ENCODE results near the gene NTN1.

NTN1 gene

GRCh38 chr17:9142772-9143494 lies 121.6 kb downstream of the NTN1 start:
- Histone ChIP-seq H2AFZ (ENCODE audit: low read depth, low read length, severe bottlenecking) (no peak overlapping the region), H3F3A (ENCODE audit: insufficient read depth) (no peaks in the 10 kb centered on the region), H3K27me3 (ENCODE audit: low read length) (no peaks in the 10 kb centered on the region), H3K9me3 (ENCODE audit: insufficient read depth, low read length) (no peaks in the 10 kb centered on the region), H3K36me3 (ENCODE audit: low read length) (no peaks in the 10 kb centered on the region), H3K79me2 (ENCODE audit: insufficient read depth, low read length) (no peaks in the 10 kb centered on the region), H3K9me2 (replicated peaks; ENCODE audit: insufficient read depth, low read length) (no peaks in the 10 kb centered on the region), H4K20me1 (ENCODE audit: low read depth, low read length) (no peaks in the 10 kb centered on the region), H3K27ac (ENCODE audit: low read depth, low read length) (no peak overlapping the region), H3K4me2 (ENCODE audit: low read depth, low read length, poor library complexity, severe bottlenecking) (no peak overlapping the region), H3K9ac (ENCODE audit: low read length) (no peak overlapping the region), H3K4me3 (ENCODE audit: insufficient read depth, low read length, poor library complexity, severe bottlenecking) (no peak overlapping the region)
- TF ChIP-seq CTCF (IDR thresholded peaks at IDR 0.05; ENCODE audit: insufficient read depth, low read length, poor library complexity, severe bottlenecking) (no peak), EZH2phosphoT487 (conservative IDR thresholded peaks at IDR 0.05; ENCODE audit: low read length) (no peak)

- Histone ChIP-seq H2AFZ (ENCODE audit: low read depth, low read length, severe bottlenecking) (no peak overlapping the region), H3K9ac (ENCODE audit: low read length) (no peak overlapping the region), H4K20me1 (ENCODE audit: low read depth, low read length) (no peaks in the 10 kb centered on the region), H3F3A (ENCODE audit: insufficient read depth) (no peaks in the 10 kb centered on the region), H3K9me2 (replicated peaks; ENCODE audit: insufficient read depth, low read length) (no peaks in the 10 kb centered on the region), H3K9me3 (ENCODE audit: insufficient read depth, low read length) (no peaks in the 10 kb centered on the region), H3K36me3 (ENCODE audit: low read length) (no peaks in the 10 kb centered on the region), H3K4me2 (ENCODE audit: low read depth, low read length, poor library complexity, severe bottlenecking) (no peak overlapping the region), H3K79me2 (ENCODE audit: insufficient read depth, low read length) (no peaks in the 10 kb centered on the region), H3K27ac (ENCODE audit: low read depth, low read length) (no peak overlapping the region), H3K27me3 (ENCODE audit: low read length) (no peaks in the 10 kb centered on the region), H3K4me3 (ENCODE audit: insufficient read depth, low read length, poor library complexity, severe bottlenecking) (no peak overlapping the region)
- TF ChIP-seq EZH2phosphoT487 (conservative IDR thresholded peaks at IDR 0.05; ENCODE audit: low read length) (no peak), CTCF (IDR thresholded peaks at IDR 0.05; ENCODE audit: insufficient read depth, low read length, poor library complexity, severe bottlenecking) (no peak)
These were observed 123.4 kb downstream of the NTN1 start for GRCh38 chr17:9144502-9145249.

- no peak overlapping the region for H3K9ac ChIP-seq (ENCODE audit: low read length)
These were observed 124.8 kb downstream of the NTN1 start for GRCh38 chr17:9146064-9146463.

More at GRCh38 chr17:9146064-9146463, 124.8 kb downstream of the NTN1 start:
- no peaks in the 10 kb centered on the region for H3K36me3 ChIP-seq (ENCODE audit: low read length)
- H3K4me3 ChIP-seq (ENCODE audit: insufficient read depth, low read length, poor library complexity, severe bottlenecking): no peak overlapping the region
- H3F3A ChIP-seq (ENCODE audit: insufficient read depth): no peaks in the 10 kb centered on the region
- H3K27me3 ChIP-seq (ENCODE audit: low read length): no peaks in the 10 kb centered on the region
- H2AFZ ChIP-seq (ENCODE audit: low read depth, low read length, severe bottlenecking): no peak overlapping the region
- TF ChIP-seq EZH2phosphoT487 (conservative IDR thresholded peaks at IDR 0.05; ENCODE audit: low read length): no peak
- no peak for TF ChIP-seq CTCF (IDR thresholded peaks at IDR 0.05; ENCODE audit: insufficient read depth, low read length, poor library complexity, severe bottlenecking)
- H3K9me2 ChIP-seq (replicated peaks; ENCODE audit: insufficient read depth, low read length): no peaks in the 10 kb centered on the region
- H3K4me2 ChIP-seq (ENCODE audit: low read depth, low read length, poor library complexity, severe bottlenecking): no peak overlapping the region
- H3K79me2 ChIP-seq (ENCODE audit: insufficient read depth, low read length): no peaks in the 10 kb centered on the region
- no peaks in the 10 kb centered on the region for H4K20me1 ChIP-seq (ENCODE audit: low read depth, low read length)
- H3K27ac ChIP-seq (ENCODE audit: low read depth, low read length): no peak overlapping the region
- H3K9me3 ChIP-seq (ENCODE audit: insufficient read depth, low read length): no peaks in the 10 kb centered on the region

Measured in SU-DHL-6 (cell line).